Measurements from ENCODE around the gene NET1.

- TF ChIP-seq RAD21 (conservative IDR thresholded peaks at IDR 0.05 in 1 of 2, IDR thresholded peaks at IDR 0.05 in 1 of 2): no peak
- TF ChIP-seq CTCF (IDR thresholded peaks at IDR 0.05): no peak
- no peak for TF ChIP-seq POLR2A (IDR thresholded peaks at IDR 0.05; ENCODE audit: low read length)
- no peak for TF ChIP-seq CEBPB (IDR thresholded peaks at IDR 0.05)
- no peak for TF ChIP-seq REST (IDR thresholded peaks at IDR 0.05)
- no peak for TF ChIP-seq EP300 (IDR thresholded peaks at IDR 0.05)
- TF ChIP-seq RCOR1 (IDR thresholded peaks at IDR 0.05; ENCODE audit: low read depth, low read length): no peak
These were observed 80.7 kb downstream of the NET1 start for GRCh38 chr10:5492929-5493576.
